ENCODE results near the gene APLNR. TPM values are rescaled to one million over a fixed set of nuclear protein-coding genes. Genes with fewer than 3 reads are reported as not detected.

Gene APLNR
- total RNA-seq, 2 donors from 2014 or later = 3.7 to 4.2 TPM

GRCh38 chr11:57228600-57228999 is 8.4 kb downstream of the APLNR start:
- H3K9me3 ChIP-seq (ENCODE audit: control insufficient read depth, low read length) = peaks cover 6% of the 10 kb centered on the region
- TF ChIP-seq, protein P1, sequence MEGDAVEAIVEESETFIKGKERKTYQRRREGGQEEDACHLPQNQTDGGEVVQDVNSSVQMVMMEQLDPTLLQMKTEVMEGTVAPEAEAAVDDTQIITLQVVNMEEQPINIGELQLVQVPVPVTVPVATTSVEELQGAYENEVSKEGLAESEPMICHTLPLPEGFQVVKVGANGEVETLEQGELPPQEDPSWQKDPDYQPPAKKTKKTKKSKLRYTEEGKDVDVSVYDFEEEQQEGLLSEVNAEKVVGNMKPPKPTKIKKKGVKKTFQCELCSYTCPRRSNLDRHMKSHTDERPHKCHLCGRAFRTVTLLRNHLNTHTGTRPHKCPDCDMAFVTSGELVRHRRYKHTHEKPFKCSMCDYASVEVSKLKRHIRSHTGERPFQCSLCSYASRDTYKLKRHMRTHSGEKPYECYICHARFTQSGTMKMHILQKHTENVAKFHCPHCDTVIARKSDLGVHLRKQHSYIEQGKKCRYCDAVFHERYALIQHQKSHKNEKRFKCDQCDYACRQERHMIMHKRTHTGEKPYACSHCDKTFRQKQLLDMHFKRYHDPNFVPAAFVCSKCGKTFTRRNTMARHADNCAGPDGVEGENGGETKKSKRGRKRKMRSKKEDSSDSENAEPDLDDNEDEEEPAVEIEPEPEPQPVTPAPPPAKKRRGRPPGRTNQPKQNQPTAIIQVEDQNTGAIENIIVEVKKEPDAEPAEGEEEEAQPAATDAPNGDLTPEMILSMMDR (conservative IDR thresholded peaks at IDR 0.05) = no peak
- H3K27me3 Mint-ChIP-seq (ENCODE audit: insufficient read depth) = peaks cover 33% of the 10 kb centered on the region
- H3K4me1 ChIP-seq (ENCODE audit: control insufficient read depth, insufficient read depth, low read length) = peaks cover 5% of the 10 kb centered on the region
- H3K4me3 Mint-ChIP-seq = no peak overlapping the region
- peaks cover 4% of the 10 kb centered on the region for H3K9me3 Mint-ChIP-seq
- no peaks in the 10 kb centered on the region for H3K36me3 Mint-ChIP-seq (ENCODE audit: low read depth)
- no peaks in the 10 kb centered on the region for H3K36me3 ChIP-seq (ENCODE audit: control insufficient read depth, insufficient read depth, low read length)
- peaks cover 9% of the 10 kb centered on the region for H3K27me3 ChIP-seq (ENCODE audit: control insufficient read depth, insufficient read depth, low read length, poor library complexity, severe bottlenecking)
- H3K27ac ChIP-seq (ENCODE audit: low read depth, low read length) = no peak overlapping the region
- peaks cover 30% of the 10 kb centered on the region for H3K4me1 Mint-ChIP-seq
- H3K4me3 ChIP-seq (ENCODE audit: low read length) = no peak overlapping the region
- H3K27ac Mint-ChIP-seq = no peak overlapping the region
- WGBS, 2 experiments (ENCODE audit: insufficient coverage in 1 of 2, insufficient read length in 1 of 2) = 67 to 68% methylated on average over 2 to 3 of the region's 3 CpGs
- no peak overlapping the region for H3K9ac ChIP-seq (ENCODE audit: extremely low read depth, low read length, poor library complexity, severe bottlenecking)
- peak; percentile 80 for DNase-seq

GRCh38 chr11:57224537-57224936 is 12.5 kb downstream of the APLNR start:
- H3K4me3 Mint-ChIP-seq = no peak overlapping the region
- Histone ChIP-seq H3K27ac (ENCODE audit: low read depth, low read length) (peak overlapping the region; percentile 39), H3K27me3 (ENCODE audit: control insufficient read depth, insufficient read depth, low read length, poor library complexity, severe bottlenecking) (no peaks in the 10 kb centered on the region), H3K9ac (ENCODE audit: extremely low read depth, low read length, poor library complexity, severe bottlenecking) (no peak overlapping the region), H3K4me3 (ENCODE audit: low read length) (no peak overlapping the region), H3K36me3 (ENCODE audit: control insufficient read depth, insufficient read depth, low read length) (no peaks in the 10 kb centered on the region), H3K9me3 (ENCODE audit: control insufficient read depth, low read length) (peaks cover 6% of the 10 kb centered on the region), H3K4me1 (ENCODE audit: control insufficient read depth, insufficient read depth, low read length) (peaks cover 14% of the 10 kb centered on the region)
- TF ChIP-seq, protein P1 (conservative IDR thresholded peaks at IDR 0.05) = no peak
- H3K27ac Mint-ChIP-seq = no peak overlapping the region
- H3K9me3 Mint-ChIP-seq = peaks cover 4% of the 10 kb centered on the region
- no peaks in the 10 kb centered on the region for H3K36me3 Mint-ChIP-seq (ENCODE audit: low read depth)
- H3K27me3 Mint-ChIP-seq (ENCODE audit: insufficient read depth) = peaks cover 2% of the 10 kb centered on the region
- H3K4me1 Mint-ChIP-seq = peaks cover 17% of the 10 kb centered on the region
- no peak for DNase-seq

DNA sequence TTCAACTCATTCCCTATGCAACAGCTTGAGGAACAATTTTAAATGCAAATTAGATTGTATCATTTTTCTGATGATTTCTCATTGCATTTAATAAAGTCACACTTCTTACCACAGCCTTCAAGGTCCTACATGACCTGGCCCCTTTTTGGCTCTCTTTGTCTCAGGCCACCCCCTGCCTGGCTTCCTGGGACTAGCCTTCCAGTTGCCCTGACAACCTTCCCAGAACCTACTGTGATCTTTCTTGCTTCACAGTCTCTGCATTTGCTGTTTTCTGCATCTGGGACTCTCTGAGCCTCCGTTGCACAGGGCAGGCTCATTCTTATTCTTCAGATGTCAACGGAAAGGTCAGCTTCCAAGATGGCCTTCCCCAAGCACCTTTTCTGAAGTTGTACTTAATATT is 12.9 kb downstream of the APLNR start:
- H3K27ac ChIP-seq (ENCODE audit: low read depth, low read length) = peak overlapping the region; percentile 39
- H3K4me3 ChIP-seq (ENCODE audit: low read length) = no peak overlapping the region
- H3K27me3 Mint-ChIP-seq (ENCODE audit: insufficient read depth) = peaks cover under 1% of the 10 kb centered on the region
- H3K36me3 ChIP-seq (ENCODE audit: control insufficient read depth, insufficient read depth, low read length) = no peaks in the 10 kb centered on the region
- H3K4me3 Mint-ChIP-seq = no peak overlapping the region
- peaks cover 6% of the 10 kb centered on the region for H3K9me3 ChIP-seq (ENCODE audit: control insufficient read depth, low read length)
- no peak overlapping the region for H3K27ac Mint-ChIP-seq
- H3K27me3 ChIP-seq (ENCODE audit: control insufficient read depth, insufficient read depth, low read length, poor library complexity, severe bottlenecking) = no peaks in the 10 kb centered on the region
- H3K36me3 Mint-ChIP-seq (ENCODE audit: low read depth) = no peaks in the 10 kb centered on the region
- DNase-seq = no peak
- H3K4me1 ChIP-seq (ENCODE audit: control insufficient read depth, insufficient read depth, low read length) = peaks cover 14% of the 10 kb centered on the region
- WGBS, 2 experiments (ENCODE audit: insufficient coverage in 1 of 2, insufficient read length in 1 of 2) = 67 to 78% methylated on average over 2 of the region's 2 CpGs
- peaks cover 4% of the 10 kb centered on the region for H3K9me3 Mint-ChIP-seq
- no peak overlapping the region for H3K9ac ChIP-seq (ENCODE audit: extremely low read depth, low read length, poor library complexity, severe bottlenecking)
- H3K4me1 Mint-ChIP-seq = peaks cover 19% of the 10 kb centered on the region
- TF ChIP-seq, protein P1 (conservative IDR thresholded peaks at IDR 0.05) = no peak

All from endodermal cell (in vitro differentiated cells).